K562 (cell line): ENCODE measurements around the gene SKIC3. TPM values are rescaled to one million over a fixed set of nuclear protein-coding genes. Genes with fewer than 3 reads are reported as not detected.

ENCODE experiments used
- ATAC-seq: fragments of 200-7000 bp; cut with Tn5 transposase; 3 replicates; pipeline ENCODE4 v1.9.1; 2020; ENCODE audit warnings: moderate library complexity
- BruUV-seq: library from RNA; stranded (reverse); fragments of 400-500 nt; replicated peaks from 2 replicates; lab custom pipeline; 2021; lab: Mats Ljungman, UMichigan
- CTCF ChIA-PET: fragments of 300-600 bp; formaldehyde crosslinking; extraction: SDS; loops from one replicate; lab custom pipeline; 2021; ENCODE audit warnings: low intra/inter-chr PET ratio; lab: Yijun Ruan, JAX
- POLR2A ChIA-PET: fragments of 300-600, 350-650 bp; sonication (Branson Sonifier 250); formaldehyde crosslinking; extraction: SDS; loops from one replicate; lab custom pipeline; 2021; ENCODE audit warnings: antibody characterized with exemption, inconsistent platforms; lab: Yijun Ruan, JAX
- DNase-seq, 4 experiments: peaks; one replicate each; pipeline versions ENCODE4 v3.0.0 to v3.0.0-alpha.2; 2011 to 2018; ENCODE audit warnings: low spot score in 3 of 4, mixed read lengths in 3 of 4; ENCODE audit errors: extremely low read depth in 1 of 4
- FAIRE-seq: peaks from 2 replicates; lab custom pipeline; 2011; peaks lifted over from hg19 to GRCh38; lab: Jason Lieb, UNC
- H2AFZ ChIP-seq: 2 replicates; pipeline ENCODE4 v1.6.0; 2011; ENCODE audit warnings: low read depth, low read length, control low read depth, inconsistent platforms
- H3K27ac ChIP-seq: fragments of 200-600 bp; 3 replicates; pipeline ENCODE4 v1.8.0; 2011; ENCODE audit warnings: low read depth, mild to moderate bottlenecking, control low read depth, inconsistent platforms, low read length, moderate library complexity, mixed read lengths; ENCODE audit errors: extremely low read depth
- H3K27me3 ChIP-seq, 2 experiments: fragments of 300-600 bp in 1 of 2; 2 replicates in 1 of 2; 3 replicates in 1 of 2; pipeline versions ENCODE4 v1.6.0 to v1.8.0; 2011; ENCODE audit warnings: inconsistent platforms in 2 of 2, low read length in 2 of 2, mild to moderate bottlenecking in 1 of 2, mixed read lengths in 1 of 2, moderate library complexity in 1 of 2; ENCODE audit not compliant: control insufficient read depth in 2 of 2, insufficient read depth in 2 of 2
- H3K36me3 ChIP-seq: fragments of 300-600 bp; 3 replicates; pipeline ENCODE4 v1.8.0; 2011; ENCODE audit warnings: mild to moderate bottlenecking, low read length, inconsistent platforms; ENCODE audit not compliant: control insufficient read depth, insufficient read depth
- H3K4me1 ChIP-seq, 2 experiments: fragments of 200-600 bp in 1 of 2; replicated peaks in 1 of 2; 2 replicates in 1 of 2; 3 replicates in 1 of 2; pipeline versions ENCODE4 v1.5.1 to v1.8.0; 2011; ENCODE audit warnings: inconsistent platforms in 2 of 2, low read length in 2 of 2, mild to moderate bottlenecking in 1 of 2, mixed read lengths in 1 of 2, moderate library complexity in 1 of 2; ENCODE audit not compliant: control insufficient read depth in 2 of 2, insufficient read depth in 2 of 2
- H3K4me2 ChIP-seq: 2 replicates; pipeline ENCODE4 v1.6.1; 2011; ENCODE audit warnings: low read length, control low read depth, inconsistent platforms, mixed read lengths; ENCODE audit not compliant: insufficient read depth
- H3K4me3 ChIP-seq: fragments of 200-600 bp; sonication (generic), shearing (Covaris generic); 2 replicates; pipeline ENCODE4 v1.5.1; 2016; ENCODE audit warnings: control low read depth, inconsistent platforms
- H3K79me2 ChIP-seq: fragments of 200-600 bp; 3 replicates; pipeline ENCODE4 v1.8.0; 2011; ENCODE audit warnings: low read length, inconsistent platforms; ENCODE audit not compliant: control insufficient read depth, insufficient read depth
- H3K9ac ChIP-seq, 2 experiments: 2 replicates each; pipeline versions ENCODE4 v1.6.0 to v1.6.1; 2011; ENCODE audit warnings: low read depth in 2 of 2, low read length in 2 of 2, control low read depth in 1 of 2, inconsistent platforms in 1 of 2, mild to moderate bottlenecking in 1 of 2, mixed read lengths in 1 of 2; ENCODE audit not compliant: insufficient read depth in 1 of 2
- H3K9me1 ChIP-seq: one replicate; pipeline ENCODE4 v1.6.0; 2011; ENCODE audit warnings: inconsistent platforms, mild to moderate bottlenecking, low read length, moderate library complexity; ENCODE audit not compliant: control insufficient read depth, insufficient read depth
- H3K9me3 ChIP-seq: replicated peaks from 2 replicates; pipeline ENCODE4 v1.5.1; 2011; ENCODE audit warnings: low read depth, low read length, inconsistent platforms; ENCODE audit not compliant: control insufficient read depth, insufficient read depth
- H4K20me1 ChIP-seq: replicated peaks from 2 replicates; pipeline ENCODE4 v1.6.1; 2011; ENCODE audit warnings: low read length, inconsistent platforms, mixed read lengths; ENCODE audit not compliant: control insufficient read depth, insufficient read depth
- ARID3A ChIP-seq: IDR thresholded peaks from 2 replicates; pipeline ENCODE4 v1.6.1; 2012; ENCODE audit warnings: low read depth, low read length, improper control_type of control experiment, borderline replicate concordance
- ZBTB33 ChIP-seq: sonication (generic); formaldehyde crosslinking; IDR thresholded peaks from 2 replicates; pipeline ENCODE4 v1.8.1; 2023; ENCODE audit warnings: mild to moderate bottlenecking, missing genetic modification reagents
- ZBTB43 ChIP-seq: sonication (generic); formaldehyde crosslinking; IDR thresholded peaks from 2 replicates; pipeline ENCODE4 v1.8.0; 2023; ENCODE audit warnings: mild to moderate bottlenecking, missing genetic modification reagents
- ZNF280B ChIP-seq: fragments of 250-450 bp; sonication (Bioruptor Pico); IDR thresholded peaks from 2 replicates; pipeline ENCODE4 v1.5.1; 2021; ENCODE audit warnings: mild to moderate bottlenecking
- WGBS: fragments of 100-300 bp; shearing (Covaris generic); methylation state at CpG from one replicate; pipeline ENCODE4 v1.1.6; 2016; ENCODE audit warnings: low coverage, mixed read lengths; ENCODE audit not compliant: insufficient coverage; ENCODE audit errors: missing lambda C conversion rate; 5-methylcytosine and 5-hydroxymethylcytosine counted together
- in situ Hi-C: fragments of 300-500 bp; cut with MboI; formaldehyde crosslinking; loops from 4 replicates; pipeline ENCODE4 v1.15.0; 2018; ENCODE audit warnings: inconsistent platforms, mixed read lengths
- intact Hi-C: fragments of 100-400 bp; cut with micrococcal nuclease; formaldehyde crosslinking; loops from 2 replicates; pipeline ENCODE4 v1.14.2; 2022
- polyA plus RNA-seq, 8 experiments: library from polyadenylated mRNA; depleted of rRNA in 4 of 8; stranded (reverse) in 5 of 8; unstranded in 3 of 8; fragments of >200 nt; fragmentation: Nextera tagmentation in 2 of 8; fragmentation: Illumina TruSeq in 1 of 8; extraction: Ambion mirVana in 2 of 8; extraction: Trizol in 1 of 8; gene quantifications; 2 replicates each; pipeline versions ENCODE4 v1.2.1 to v1.2.3, GENCODE V29; 2011 to 2014; ENCODE audit warnings: inconsistent platforms in 1 of 8, missing spikeins in 1 of 8
- total RNA-seq, 7 experiments: library from RNA; depleted of rRNA in 6 of 7; stranded (reverse); fragments of >200 nt in 6 of 7; fragmentation: Illumina TruSeq in 2 of 7; extraction: Trizol in 2 of 7; gene quantifications; 2 replicates each; pipeline versions ENCODE4 v1.2.1 to v1.2.3, GENCODE V29; 2011 to 2021; ENCODE audit warnings: low replicate concordance in 1 of 7

Gene SKIC3
- total and polyA plus RNA-seq, 9 of the 15 experiments (the other 6 are each of a cell fraction or from before 2014, with no cell fraction given), result 30.7 to 72.4 (median 44.1) TPM

GRCh38 chr5:95532415-95532814, 22.4 kb downstream of the SKIC3 start:
- in situ Hi-C loops, result no loop called here
- TF ChIP-seq ZNF280B (CRISPR knock-in tag) (no peak), ZBTB33 (CRISPR knock-in tag) (no peak), ZBTB43 (CRISPR knock-in tag) (no peak), ARID3A (no peak)
- DNase-seq (no peak), ATAC-seq (no peak), FAIRE-seq (no peak)
- ChIA-PET POLR2A (interaction anchor here (0.6 to 1.7 kb wide), 3 partner anchors 12 to 34 kb away, joined by 4 to 5 read pairs (median 5); no protein-coding TSS in a partner anchor), CTCF (no interaction called here)
- H3K4me1 ChIP-seq, result no peaks in the 10 kb centered on the region
- no peak overlapping the region for H3K4me2 ChIP-seq
- intact Hi-C loops, result no loop called here
- no peak overlapping the region for H3K27ac ChIP-seq
- no TSS peak for BruUV-seq
- no peaks in the 10 kb centered on the region for H3K27me3 ChIP-seq
- no peaks in the 10 kb centered on the region for H3K79me2 ChIP-seq
- H2AFZ ChIP-seq, result no peak overlapping the region
- H3K9me3 ChIP-seq, result no peaks in the 10 kb centered on the region
- H3K9ac ChIP-seq, result no peak overlapping the region
- no peaks in the 10 kb centered on the region for H3K9me1 ChIP-seq
- H4K20me1 ChIP-seq, result no peaks in the 10 kb centered on the region
- no peak overlapping the region for H3K4me3 ChIP-seq
- 92% methylated on average over 2 of the region's 2 CpGs for WGBS
- H3K36me3 ChIP-seq, result peaks cover 81% of the 10 kb centered on the region
